Activated T-helper 9 cell treated with anti-CD3 and anti-CD28 coated beads, Interleukin-2, amount 50 U/mL, for 16 hours (primary cell): ENCODE data around the gene FGF6.
"Not testable (repeated sequence)": the region's sequence is repeated elsewhere in the genome, so short reads cannot be mapped to it uniquely, and the experiment has no call there.

Experiments
- DNase-seq: peaks from one replicate; pipeline ENCODE4 v3.0.0-alpha.2; 2020; ENCODE audit warnings: low read depth

Gene FGF6

DNA sequence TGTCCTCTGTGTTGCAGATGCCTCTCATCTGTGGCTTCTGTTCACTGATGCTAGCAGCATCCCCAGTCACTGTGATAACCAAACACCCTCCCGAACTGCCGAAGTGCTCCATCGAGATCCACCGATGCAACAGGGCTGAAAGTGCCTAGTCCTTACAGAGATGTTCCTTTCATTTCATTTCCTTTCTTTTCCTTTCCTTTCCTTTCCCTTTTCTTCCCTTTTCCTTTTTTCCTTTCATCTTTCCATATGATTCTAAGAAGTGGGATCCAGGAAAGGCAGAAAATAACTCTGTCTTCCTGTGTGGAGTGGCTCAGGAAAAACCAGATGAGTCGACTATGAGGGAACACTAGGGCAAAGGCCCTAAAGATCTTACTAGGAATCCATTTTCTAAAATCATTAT is 26.7 kb downstream of the FGF6 start:
- DNase-seq, result no peak

- DNase-seq, result no peak
Observed at GRCh38 chr12:4417936-4418335, 27.7 kb downstream of the FGF6 start.

- DNase-seq, result no peak
Observed at GRCh38 chr12:4417455-4417854, 28.2 kb downstream of the FGF6 start.

GRCh38 chr12:4416276-4416675 is 29.3 kb downstream of the FGF6 start:
- no peak for DNase-seq

DNA sequence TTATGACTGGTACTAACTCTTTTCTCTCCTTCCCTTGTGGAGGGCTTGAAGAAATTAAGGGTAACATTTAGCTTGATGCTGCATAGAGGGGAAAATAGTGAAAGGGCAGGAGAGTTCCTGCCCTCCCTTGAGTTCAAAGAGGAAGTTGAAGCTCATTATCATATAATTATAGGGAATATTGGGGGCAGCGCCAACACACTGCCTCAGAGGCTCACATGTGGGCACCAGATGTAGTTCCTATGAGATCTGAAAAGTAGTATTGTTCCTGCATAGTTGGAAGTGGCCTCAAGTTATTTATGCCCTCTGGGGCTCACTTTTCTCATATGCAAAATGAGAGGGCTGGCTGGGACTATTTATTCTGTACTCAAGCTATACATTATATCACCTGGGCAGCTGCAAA is 33.1 kb downstream of the FGF6 start:
- DNase-seq, result no peak

- no peak for DNase-seq
Observed at GRCh38 chr12:4412056-4412455, 33.6 kb downstream of the FGF6 start.

GRCh38 chr12:4407136-4407535 is 38.5 kb downstream of the FGF6 start:
- DNase-seq, result no peak

GRCh38 chr12:4404877-4405637 is 40.6 kb downstream of the FGF6 start:
- DNase-seq, result not testable (repeated sequence)

DNA sequence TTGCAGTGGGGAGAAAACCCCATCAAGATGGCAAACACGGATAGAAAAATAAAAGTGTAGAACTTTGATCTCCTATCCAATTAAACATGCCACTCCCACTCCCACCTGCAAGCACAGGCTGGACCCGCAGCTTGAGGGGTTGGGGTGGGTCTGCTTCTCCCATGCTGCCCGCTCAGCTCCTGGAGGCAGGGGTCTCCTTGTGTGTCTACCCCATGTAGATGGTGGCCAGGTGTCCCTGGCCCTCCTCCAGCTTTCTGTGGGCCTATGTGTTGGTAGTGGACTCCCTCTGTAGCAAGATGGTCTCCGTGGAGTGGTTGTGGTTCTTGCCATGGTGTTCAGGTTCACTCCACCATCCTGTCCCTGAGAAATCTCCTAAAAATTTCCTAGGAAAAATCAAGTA is 42.6 kb downstream of the FGF6 start:
- DNase-seq, result no peak

GRCh38 chr12:4401117-4401516 is 44.5 kb downstream of the FGF6 start:
- no peak for DNase-seq

GRCh38 chr12:4395818-4396217 is 49.8 kb downstream of the FGF6 start:
- no peak for DNase-seq

DNA sequence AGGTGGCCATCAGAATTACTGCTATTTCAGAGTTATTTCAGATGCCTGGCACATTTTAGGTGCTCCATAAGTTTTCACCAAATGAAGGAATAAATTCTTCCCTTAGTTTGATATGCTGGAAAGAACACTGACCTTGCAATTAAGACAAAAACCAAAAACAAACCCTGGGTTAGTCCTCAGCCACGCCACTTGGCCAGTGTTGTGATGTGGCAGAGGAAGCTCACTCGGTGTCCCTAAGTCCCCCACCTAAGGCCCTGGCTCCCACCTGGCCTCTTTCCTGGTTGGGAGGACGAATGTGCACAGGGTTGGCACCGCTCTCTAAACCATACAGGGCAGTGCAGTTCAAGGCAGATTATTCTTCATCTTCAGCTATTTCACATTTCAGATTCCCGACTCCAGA is 52.4 kb downstream of the FGF6 start:
- DNase-seq, result no peak

- DNase-seq, result no peak
Observed at GRCh38 chr12:4392223-4392742, 53.3 kb downstream of the FGF6 start.

DNA sequence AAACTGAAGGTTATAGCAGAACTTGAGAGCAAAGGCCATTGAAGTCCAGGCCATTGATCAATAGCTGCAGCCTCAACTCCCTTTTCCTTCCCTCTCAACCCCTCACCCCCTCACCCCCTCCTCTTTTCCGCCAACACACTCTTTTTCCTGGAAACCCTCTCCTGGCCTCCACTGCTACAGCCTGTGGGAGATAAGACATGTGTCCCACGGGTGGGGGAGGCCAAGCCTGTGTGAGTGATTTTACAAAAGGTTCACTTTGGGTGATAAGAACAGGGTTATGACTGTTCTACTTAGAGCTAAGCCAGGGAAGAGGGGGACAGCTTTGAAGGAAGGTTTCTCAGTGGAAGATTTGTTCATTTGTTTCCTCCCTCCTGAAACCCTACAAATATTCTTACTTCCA is 57.0 kb downstream of the FGF6 start:
- DNase-seq, result no peak

GRCh38 chr12:4388032-4388431 is 57.6 kb downstream of the FGF6 start:
- no peak for DNase-seq

DNA sequence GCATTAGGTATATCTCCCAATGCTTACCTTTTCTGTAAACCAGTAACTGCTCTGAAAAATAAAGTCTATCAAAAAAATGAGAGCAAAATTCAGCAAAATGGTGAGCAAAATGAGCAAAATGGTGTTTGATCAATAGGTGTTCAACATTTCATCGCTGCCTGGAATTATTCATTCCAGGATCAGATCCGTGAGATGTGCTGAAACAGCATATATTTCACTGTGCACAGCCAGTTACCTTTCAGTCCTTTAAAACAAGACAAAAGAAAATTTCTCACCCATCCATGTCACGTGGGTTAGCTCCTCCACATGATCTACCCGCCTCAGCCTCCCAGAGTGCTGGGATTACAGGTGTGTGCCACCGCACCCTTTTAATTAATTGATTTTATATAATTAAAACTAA is 58.0 kb downstream of the FGF6 start:
- no peak for DNase-seq

- DNase-seq, result no peak
Observed at GRCh38 chr12:4386801-4387200, 58.8 kb downstream of the FGF6 start.
